ENCODE data around the gene ZIC4.
A peak's percentile ranks its signal among the peaks of the same experiment; 100 is the strongest.

GRCh38 chr3:147420353-147421183 lies 14.2 kb upstream of the ZIC4 start:
- TF ChIP-seq YY1 (IDR thresholded peaks at IDR 0.05; ENCODE audit: insufficient read depth, insufficient read length), result no peak
- TF ChIP-seq ZNF274 (IDR thresholded peaks at IDR 0.05; ENCODE audit: low read depth, low read length), result no peak
- TF ChIP-seq SUZ12 (IDR thresholded peaks at IDR 0.05; ENCODE audit: extremely low read depth, insufficient read depth, insufficient read length), result peak; percentile 76

All from NT2/D1 (cell line).